Peyer's patch (tissue), 4 donors: ENCODE results near the gene KDELR3. TPM values are rescaled to one million over a fixed set of nuclear protein-coding genes. Genes with fewer than 3 reads are reported as not detected.

Experiments
- DNase-seq, 3 donors: peaks; one replicate each; pipeline ENCODE4 v3.0.0-alpha.2; 2017 to 2019
- H3K27ac ChIP-seq, 4 donors: fragments of 200-600 bp; sonication (generic); one replicate each; pipeline ENCODE4 v1.5.1; 2016 to 2019
- H3K27me3 ChIP-seq, 2 donors: fragments of 200-600 bp; sonication (generic); one replicate each; pipeline ENCODE4 v1.5.1; 2019
- H3K36me3 ChIP-seq, 3 donors: fragments of 200-600 bp; sonication (generic); one replicate each; pipeline ENCODE4 v1.5.1; 2016 to 2019
- H3K4me1 ChIP-seq, 4 donors: fragments of 200-600 bp; sonication (generic); one replicate each; pipeline ENCODE4 v1.5.1; 2016 to 2019
- H3K4me3 ChIP-seq, 4 donors: fragments of 200-600 bp; sonication (generic); 1 replicate in 3 of 4; 2 replicates in 1 of 4; pipeline ENCODE4 v1.5.1; 2016 to 2019; ENCODE audit warnings: mild to moderate bottlenecking in 1 of 4
- H3K9me3 ChIP-seq, 4 donors: fragments of 200-600 bp; sonication (generic); one replicate each; pipeline ENCODE4 v1.5.1; 2016 to 2019; ENCODE audit warnings: mild to moderate bottlenecking in 1 of 4
- POLR2A ChIP-seq, 2 donors: fragments of 450-650 bp; IDR thresholded peaks; one replicate each; pipeline ENCODE4 v1.5.1; 2017; ENCODE audit warnings: antibody characterized with exemption in 2 of 2, mild to moderate bottlenecking in 2 of 2, moderate library complexity in 2 of 2
- total RNA-seq, 4 donors: library from RNA; depleted of rRNA; stranded (reverse); fragments of >200 nt; gene quantifications; one replicate each; pipeline ENCODE4 v1.1.0, GENCODE V29; 2016
- TF ChIP-seq, protein P1 (sequence below), 6 experiments: fragments of 450-650 bp in 4 of 6; fragments of 200-600 bp in 2 of 6; sonication (generic) in 1 of 6; IDR thresholded peaks; one replicate each; pipeline ENCODE4 v1.5.1; 2017 to 2019; ENCODE audit warnings: antibody characterized with exemption in 6 of 6, mild to moderate bottlenecking in 3 of 6, moderate library complexity in 1 of 6

Gene KDELR3
- total RNA-seq, 4 donors from 2014 or later = 2.5 to 20.0 (median 16.6) TPM

DNA sequence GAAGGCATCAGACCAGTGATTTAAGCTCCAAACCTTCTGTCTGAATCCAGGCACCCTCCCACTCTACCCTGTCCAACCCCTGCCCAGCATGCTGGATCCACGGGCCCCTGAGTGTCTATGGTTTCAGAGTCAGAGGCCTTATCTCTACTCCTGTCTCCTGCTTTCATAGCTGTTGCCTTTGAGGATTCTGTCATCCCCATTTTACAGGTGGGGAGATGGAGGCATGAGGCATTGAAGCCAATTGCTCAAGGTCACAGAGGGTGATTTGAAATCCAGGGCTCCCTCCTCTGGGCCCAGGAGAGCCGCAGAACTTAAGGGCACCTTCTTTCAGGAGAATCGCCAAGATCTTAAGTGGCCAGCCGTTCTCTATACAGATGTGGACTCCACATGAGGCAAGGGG is 16.0 kb upstream of the KDELR3 start:
- no peak for DNase-seq
- Histone ChIP-seq H3K9me3 (no peaks in the 10 kb centered on the region), H3K4me1 (peaks cover 0 to 19% (median 9%) of the 10 kb centered on the region in 4 donors), H3K27me3 (peaks cover 0 to 35% of the 10 kb centered on the region in 2 donors), H3K36me3 (no peaks in the 10 kb centered on the region), H3K4me3 (no peak overlapping the region), H3K27ac (no peak overlapping the region)
- no peak for TF ChIP-seq POLR2A (IDR thresholded peaks at IDR 0.05)
- TF ChIP-seq, protein P1, sequence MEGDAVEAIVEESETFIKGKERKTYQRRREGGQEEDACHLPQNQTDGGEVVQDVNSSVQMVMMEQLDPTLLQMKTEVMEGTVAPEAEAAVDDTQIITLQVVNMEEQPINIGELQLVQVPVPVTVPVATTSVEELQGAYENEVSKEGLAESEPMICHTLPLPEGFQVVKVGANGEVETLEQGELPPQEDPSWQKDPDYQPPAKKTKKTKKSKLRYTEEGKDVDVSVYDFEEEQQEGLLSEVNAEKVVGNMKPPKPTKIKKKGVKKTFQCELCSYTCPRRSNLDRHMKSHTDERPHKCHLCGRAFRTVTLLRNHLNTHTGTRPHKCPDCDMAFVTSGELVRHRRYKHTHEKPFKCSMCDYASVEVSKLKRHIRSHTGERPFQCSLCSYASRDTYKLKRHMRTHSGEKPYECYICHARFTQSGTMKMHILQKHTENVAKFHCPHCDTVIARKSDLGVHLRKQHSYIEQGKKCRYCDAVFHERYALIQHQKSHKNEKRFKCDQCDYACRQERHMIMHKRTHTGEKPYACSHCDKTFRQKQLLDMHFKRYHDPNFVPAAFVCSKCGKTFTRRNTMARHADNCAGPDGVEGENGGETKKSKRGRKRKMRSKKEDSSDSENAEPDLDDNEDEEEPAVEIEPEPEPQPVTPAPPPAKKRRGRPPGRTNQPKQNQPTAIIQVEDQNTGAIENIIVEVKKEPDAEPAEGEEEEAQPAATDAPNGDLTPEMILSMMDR (IDR thresholded peaks at IDR 0.05) = no peak

DNA sequence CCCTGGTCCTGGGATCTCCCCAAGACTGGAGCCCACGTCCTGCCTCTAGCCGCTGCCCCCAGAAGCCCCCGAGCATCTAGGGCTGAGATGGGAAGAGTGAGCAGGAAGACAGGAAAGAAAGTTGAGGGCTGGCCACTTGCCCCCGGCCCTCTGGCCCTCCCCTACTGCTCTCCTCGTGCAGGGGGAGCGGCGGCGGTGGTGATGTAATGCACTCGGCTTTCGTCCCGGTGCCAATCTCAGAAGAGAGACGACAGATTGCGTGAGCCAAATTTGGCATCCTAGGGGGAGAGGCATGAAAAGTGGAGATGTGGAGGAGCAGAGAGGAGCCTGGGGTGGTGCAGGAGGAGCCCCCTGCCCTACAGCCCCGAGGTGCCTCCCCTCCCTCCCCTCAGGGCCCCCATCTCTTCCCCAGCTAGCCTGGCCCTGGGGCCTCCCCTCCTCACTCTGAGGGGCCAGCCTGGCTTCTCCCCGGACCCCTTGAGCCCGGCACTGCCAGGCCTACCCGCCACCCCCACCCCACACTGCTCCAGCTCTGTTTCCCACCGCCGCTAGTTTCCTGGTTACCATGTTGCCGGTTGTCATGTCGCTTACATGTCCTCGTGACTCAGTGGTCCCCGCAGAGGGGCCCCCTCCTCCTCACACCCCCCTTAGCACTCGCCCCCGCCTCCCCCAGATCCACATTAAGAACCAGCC is 15.4 kb upstream of the KDELR3 start:
- H3K36me3 ChIP-seq = no peaks in the 10 kb centered on the region
- H3K4me1 ChIP-seq = peaks cover 0 to 19% (median 9%) of the 10 kb centered on the region in 4 donors
- no peak overlapping the region for H3K4me3 ChIP-seq
- no peak overlapping the region for H3K27ac ChIP-seq
- H3K9me3 ChIP-seq = no peaks in the 10 kb centered on the region
- TF ChIP-seq, protein P1 (IDR thresholded peaks at IDR 0.05) = no peak
- DNase-seq = no peak
- peaks cover 0 to 35% of the 10 kb centered on the region in 2 donors for H3K27me3 ChIP-seq

DNA sequence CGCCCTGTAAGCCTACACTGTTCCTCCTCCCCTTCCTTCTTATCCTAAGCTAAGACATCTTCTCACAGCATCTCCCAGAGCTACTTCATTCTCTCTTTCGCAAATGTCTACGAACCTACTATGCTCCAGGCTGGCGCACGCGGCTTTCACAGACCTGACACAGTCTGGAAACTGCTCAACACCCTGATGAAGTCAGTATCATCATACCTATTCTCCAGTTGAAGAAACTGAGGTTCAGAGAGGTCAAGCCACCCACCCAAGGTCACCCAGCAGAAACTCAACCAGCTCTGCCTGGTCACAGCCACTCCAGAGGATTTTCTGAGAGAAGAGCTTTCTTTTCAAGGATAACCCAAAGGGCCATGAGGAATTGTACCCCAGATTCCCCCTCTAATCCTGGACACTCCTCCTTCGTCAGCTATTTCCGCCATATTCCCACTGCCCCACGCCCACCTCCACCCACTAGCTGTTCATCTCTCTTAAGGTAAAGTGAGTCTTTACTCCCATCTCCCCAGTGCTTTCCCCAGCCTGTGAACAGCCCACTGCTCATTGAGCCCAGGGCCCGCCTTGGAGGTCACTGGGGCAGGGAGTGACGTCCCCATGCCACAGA is 14.7 kb upstream of the KDELR3 start:
- H3K27ac ChIP-seq = no peak overlapping the region
- no peak for TF ChIP-seq POLR2A (IDR thresholded peaks at IDR 0.05)
- TF ChIP-seq, protein P1 (IDR thresholded peaks at IDR 0.05) = no peak
- H3K36me3 ChIP-seq = no peaks in the 10 kb centered on the region
- H3K27me3 ChIP-seq = peaks cover 0 to 35% of the 10 kb centered on the region in 2 donors
- peaks cover 0 to 19% (median 9%) of the 10 kb centered on the region in 4 donors for H3K4me1 ChIP-seq
- H3K9me3 ChIP-seq = no peaks in the 10 kb centered on the region
- H3K4me3 ChIP-seq = no peak overlapping the region
- DNase-seq = no peak

DNA sequence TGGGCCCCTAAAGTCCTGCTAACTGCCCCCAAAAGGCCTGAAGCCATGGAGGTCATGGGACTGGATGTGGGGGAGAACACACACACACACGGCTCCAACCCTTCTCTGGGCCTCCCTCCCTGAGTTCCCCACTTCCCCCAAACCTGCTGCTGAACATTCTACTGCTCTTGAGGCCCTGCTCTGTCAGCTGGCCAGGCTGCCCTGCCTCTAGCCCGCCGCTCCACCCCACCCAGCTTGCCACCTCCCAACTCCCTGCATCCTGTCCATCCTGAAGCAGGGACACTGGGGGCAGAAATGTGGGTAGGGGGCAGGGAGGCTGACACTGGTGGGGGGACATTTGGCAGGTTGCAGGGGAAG is 13.9 kb upstream of the KDELR3 start:
- TF ChIP-seq, protein P1 (IDR thresholded peaks at IDR 0.05) = no peak
- TF ChIP-seq POLR2A (IDR thresholded peaks at IDR 0.05) = no peak
- Histone ChIP-seq H3K4me1 (peaks cover 0 to 19% (median 9%) of the 10 kb centered on the region in 4 donors), H3K4me3 (no peak overlapping the region), H3K27me3 (peaks cover 0 to 35% of the 10 kb centered on the region in 2 donors), H3K36me3 (no peaks in the 10 kb centered on the region), H3K27ac (no peak overlapping the region), H3K9me3 (no peaks in the 10 kb centered on the region)
- DNase-seq = no peak

DNA sequence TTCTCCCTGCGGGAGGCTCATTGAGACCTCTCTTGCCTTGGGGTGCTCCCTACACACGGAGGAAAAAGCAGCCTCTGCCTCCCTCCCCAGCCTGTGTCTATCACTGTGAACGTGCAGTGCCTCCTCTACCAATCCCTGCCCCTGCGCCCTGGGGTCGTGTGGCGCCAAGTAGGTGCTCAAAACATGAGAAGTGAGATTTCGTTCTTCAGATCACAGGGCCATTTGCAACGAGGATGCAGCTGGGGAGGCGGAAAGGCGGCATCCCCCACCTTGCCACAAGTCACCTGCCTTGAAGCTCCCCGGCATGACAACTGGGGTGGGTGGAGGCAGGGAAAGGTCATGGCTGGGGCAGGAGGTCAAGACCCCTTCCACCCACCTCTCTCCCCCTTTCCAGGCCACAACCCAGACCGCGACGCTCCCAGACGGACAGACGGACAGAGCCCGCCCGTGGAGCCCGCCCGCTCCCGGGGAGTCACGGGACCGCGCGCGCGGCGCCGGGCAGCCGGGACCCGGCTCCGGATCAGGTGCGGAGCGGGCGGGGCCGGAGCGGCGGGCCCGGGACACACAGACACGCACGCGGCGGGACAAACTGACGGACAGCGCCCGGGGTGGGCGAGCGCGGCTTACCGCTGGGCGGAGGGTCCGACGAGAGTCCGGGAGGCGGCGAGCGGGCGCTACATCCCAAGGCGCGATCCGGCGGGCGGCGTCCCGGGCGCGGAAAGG is 13.4 kb upstream of the KDELR3 start:
- H3K4me3 ChIP-seq = peak overlapping the region in 3 of 4 donors; percentile 50 to 56 (median 53)
- H3K27me3 ChIP-seq = peaks cover 0 to 35% of the 10 kb centered on the region in 2 donors
- no peak overlapping the region for H3K27ac ChIP-seq
- H3K4me1 ChIP-seq = peaks cover 0 to 19% (median 9%) of the 10 kb centered on the region in 4 donors
- DNase-seq = no peak
- TF ChIP-seq, protein P1 (IDR thresholded peaks at IDR 0.05) = no peak
- TF ChIP-seq POLR2A (IDR thresholded peaks at IDR 0.05) = no peak
- H3K36me3 ChIP-seq = no peaks in the 10 kb centered on the region
- H3K9me3 ChIP-seq = no peaks in the 10 kb centered on the region
